Measurements from ENCODE around the gene RPH3AL. TPM values are rescaled to one million over a fixed set of nuclear protein-coding genes. Genes with fewer than 3 reads are reported as not detected.

Gene RPH3AL
- total RNA-seq, 6 experiments from 2014 or later: 17.6 to 74.0 (median 25.7) TPM

- H3K9me3 ChIP-seq: no peaks in the 10 kb centered on the region
- H3K4me1 ChIP-seq: no peaks in the 10 kb centered on the region
- intact Hi-C loops (cut with DNase I): no loop called here
- peak in 2 of 3 donors; percentile 15 to 16 for DNase-seq
- no peaks in the 10 kb centered on the region for H3K27me3 ChIP-seq
- 97% methylated on average over 18 of the region's 18 CpGs for WGBS (ENCODE audit: insufficient coverage, low coverage, low lambda C conversion rate, missing lambda C conversion rate)
- H3K36me3 ChIP-seq: peaks cover 0 to 7% (median 2%) of the 10 kb centered on the region in 4 donors
- ATAC-seq: no peak
- no peak overlapping the region for H3K4me3 ChIP-seq
- H3K27ac ChIP-seq: no peak overlapping the region
- no peak for TF ChIP-seq POLR2A (IDR thresholded peaks at IDR 0.05)
- no peak for TF ChIP-seq CTCF (IDR thresholded peaks at IDR 0.05)
Measured at GRCh38 chr17:263271-263670, 89.3 kb downstream of the RPH3AL start.

GRCh38 chr17:261635-262034, 91.0 kb downstream of the RPH3AL start:
- H3K27me3 ChIP-seq: no peaks in the 10 kb centered on the region

GRCh38 chr17:260944-261343, 91.7 kb downstream of the RPH3AL start:
- Histone ChIP-seq H3K27me3 (no peaks in the 10 kb centered on the region), H3K4me3 (no peak overlapping the region), H3K9me3 (no peaks in the 10 kb centered on the region), H3K4me1 (no peaks in the 10 kb centered on the region), H3K27ac (peak overlapping the region in 1 of 3 donors; percentile 34), H3K36me3 (peaks cover 0 to 7% (median 2%) of the 10 kb centered on the region in 4 donors)
- 66% methylated on average over 2 of the region's 4 CpGs for WGBS (ENCODE audit: insufficient coverage, low coverage, low lambda C conversion rate, missing lambda C conversion rate)
- TF ChIP-seq POLR2A (IDR thresholded peaks at IDR 0.05): no peak
- TF ChIP-seq CTCF (IDR thresholded peaks at IDR 0.05): no peak
- intact Hi-C loops (cut with DNase I): no loop called here
- DNase-seq: peak in 1 of 3 donors; percentile 2
- no peak for ATAC-seq

More at GRCh38 chr17:261635-262034, 91.0 kb downstream of the RPH3AL start:
- H3K36me3 ChIP-seq: peaks cover 0 to 7% (median 2%) of the 10 kb centered on the region in 4 donors
- intact Hi-C loops (cut with DNase I): no loop called here
- no peaks in the 10 kb centered on the region for H3K4me1 ChIP-seq
- TF ChIP-seq POLR2A (IDR thresholded peaks at IDR 0.05) (no peak), CTCF (IDR thresholded peaks at IDR 0.05) (no peak)
- H3K9me3 ChIP-seq: no peaks in the 10 kb centered on the region
- no peak overlapping the region for H3K4me3 ChIP-seq
- ATAC-seq: peak; percentile 53 to 70 (median 62)
- peak; percentile 10 to 39 (median 28) for DNase-seq
- 63% methylated on average over 8 of the region's 8 CpGs for WGBS (ENCODE audit: insufficient coverage, low coverage, low lambda C conversion rate, missing lambda C conversion rate)
- no peak overlapping the region for H3K27ac ChIP-seq

- Histone ChIP-seq H3K4me1 (no peaks in the 10 kb centered on the region), H3K4me3 (no peak overlapping the region), H3K27me3 (no peaks in the 10 kb centered on the region), H3K9me3 (no peaks in the 10 kb centered on the region), H3K27ac (no peak overlapping the region), H3K36me3 (peaks cover 0 to 7% (median 2%) of the 10 kb centered on the region in 4 donors)
- intact Hi-C loops (cut with DNase I): no loop called here
- 50% methylated on average over 2 of the region's 15 CpGs for WGBS (ENCODE audit: insufficient coverage, low coverage, low lambda C conversion rate, missing lambda C conversion rate)
- ATAC-seq (no peak), DNase-seq (peak; percentile 5 to 43 (median 39))
- TF ChIP-seq POLR2A (IDR thresholded peaks at IDR 0.05) (no peak), CTCF (IDR thresholded peaks at IDR 0.05) (no peak)
Measured at GRCh38 chr17:260031-260791, 92.4 kb downstream of the RPH3AL start.

Data from right lobe of liver (tissue), 6 donors.